Activated T-cell treated with anti-CD3 and anti-CD28 coated beads, Interleukin-2, amount 50 U/mL, for 4 hours (primary cell): ENCODE results near the gene SPATA7. TPM values are rescaled to one million over a fixed set of nuclear protein-coding genes. Genes with fewer than 3 reads are reported as not detected.
"Not testable (repeated sequence)": the region's sequence is repeated elsewhere in the genome, so short reads cannot be mapped to it uniquely, and the experiment has no call there.

ENCODE experiments used
- ATAC-seq, 2 donors: fragments of 200-7000 bp; cut with Tn5 transposase; one replicate each; pipeline ENCODE4 v1.10.0; 2021
- DNase-seq: peaks from one replicate; pipeline ENCODE4 v3.0.0-alpha.2; 2020
- H3K27me3 Mint-ChIP-seq: one replicate; pipeline ENCODE4 v1.8.0; 2021; ENCODE audit warnings: low read depth, mixed read lengths
- H3K36me3 Mint-ChIP-seq: one replicate; pipeline ENCODE4 v1.8.0; 2022; ENCODE audit warnings: mixed read lengths; ENCODE audit not compliant: insufficient read depth
- H3K4me1 Mint-ChIP-seq: one replicate; pipeline ENCODE4 v1.8.0; 2021; ENCODE audit warnings: low read depth, mixed read lengths
- H3K4me3 Mint-ChIP-seq: one replicate; pipeline ENCODE4 v1.8.0; 2021; ENCODE audit warnings: mild to moderate bottlenecking, moderate library complexity, mixed read lengths
- H3K9me3 Mint-ChIP-seq: one replicate; pipeline ENCODE4 v1.8.0; 2021; ENCODE audit warnings: mixed read lengths
- total RNA-seq, 3 donors: library from RNA; stranded (reverse); gene quantifications; one replicate each; pipeline ENCODE4 v1.2.1, GENCODE V29; 2021

SPATA7 gene
- total RNA-seq, 3 donors from 2014 or later = 0.76 to 1.3 (median 1.3) TPM

DNA sequence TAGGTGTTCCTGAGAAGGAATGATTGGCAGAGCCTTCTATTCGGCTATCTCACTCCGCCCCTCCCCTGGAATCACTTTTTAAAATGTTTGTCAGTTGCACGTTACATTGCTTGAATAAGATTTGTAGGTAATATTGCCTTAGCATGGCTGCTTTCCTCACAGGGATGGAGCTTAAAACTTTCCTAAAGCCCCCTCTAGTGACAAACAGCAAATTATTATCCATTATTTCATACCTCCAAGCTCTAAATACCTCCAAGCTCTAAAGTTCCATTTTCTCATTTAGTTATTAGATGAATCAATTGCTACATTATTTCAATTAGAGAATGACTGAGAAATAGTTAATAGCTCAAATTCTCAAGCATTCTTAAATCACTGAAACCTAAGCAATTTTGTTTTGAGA lies 5.1 kb upstream of the SPATA7 start:
- Mint-ChIP-seq H3K4me1 (peaks cover 10% of the 10 kb centered on the region), H3K36me3 (no peaks in the 10 kb centered on the region), H3K27me3 (peaks cover 2% of the 10 kb centered on the region), H3K4me3 (no peak overlapping the region), H3K9me3 (no peaks in the 10 kb centered on the region)
- no peak for DNase-seq
- ATAC-seq = no peak

DNA sequence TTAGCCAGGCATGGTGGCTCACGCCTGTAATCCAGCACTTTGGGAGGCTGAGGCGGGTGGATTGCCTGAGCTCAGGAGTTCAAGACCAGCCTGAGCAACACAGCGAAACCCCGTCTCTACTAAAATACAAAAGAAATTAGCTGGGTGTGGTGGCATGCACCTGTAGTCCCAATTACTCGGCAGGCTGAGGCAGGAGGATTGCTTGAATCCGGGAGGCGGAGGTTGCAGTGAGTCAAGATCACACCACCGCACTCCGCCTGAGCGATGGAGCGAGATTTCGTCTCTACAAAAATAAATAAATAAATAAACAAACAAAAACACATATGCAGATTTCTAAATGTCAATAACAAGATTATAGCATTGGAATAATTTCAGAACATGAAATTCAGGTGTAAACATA lies 3.8 kb upstream of the SPATA7 start:
- H3K9me3 Mint-ChIP-seq, H3K4me3 Mint-ChIP-seq, H3K27me3 Mint-ChIP-seq, DNase-seq, ATAC-seq, H3K36me3 Mint-ChIP-seq: not testable (repeated sequence)
- H3K4me1 Mint-ChIP-seq = peaks cover 18% of the 10 kb centered on the region

DNA sequence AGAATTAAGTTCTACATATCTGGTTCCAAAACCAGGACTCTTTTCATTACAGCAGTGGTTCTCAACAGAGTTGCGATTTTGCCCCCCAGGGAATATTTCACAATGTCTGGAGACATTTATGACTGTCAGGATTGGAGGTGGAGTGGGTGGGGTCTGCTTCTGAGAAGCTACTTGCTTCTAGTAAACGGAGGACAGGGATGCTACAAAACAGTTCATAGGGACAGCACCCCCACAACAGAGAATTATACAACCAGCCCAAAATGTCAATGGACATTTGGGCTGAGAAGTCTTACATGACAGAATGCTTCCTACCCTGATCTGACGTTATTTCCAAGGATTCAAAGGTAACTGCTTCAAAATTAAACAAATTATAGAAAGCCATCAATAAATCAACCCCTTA lies 739 bp upstream of the SPATA7 start:
- H3K4me1 Mint-ChIP-seq = peaks cover 18% of the 10 kb centered on the region
- no peaks in the 10 kb centered on the region for H3K36me3 Mint-ChIP-seq
- no peak for DNase-seq
- ATAC-seq = no peak
- H3K4me3 Mint-ChIP-seq = peak overlapping the region; percentile 94
- peaks cover under 1% of the 10 kb centered on the region for H3K27me3 Mint-ChIP-seq
- no peaks in the 10 kb centered on the region for H3K9me3 Mint-ChIP-seq

DNA sequence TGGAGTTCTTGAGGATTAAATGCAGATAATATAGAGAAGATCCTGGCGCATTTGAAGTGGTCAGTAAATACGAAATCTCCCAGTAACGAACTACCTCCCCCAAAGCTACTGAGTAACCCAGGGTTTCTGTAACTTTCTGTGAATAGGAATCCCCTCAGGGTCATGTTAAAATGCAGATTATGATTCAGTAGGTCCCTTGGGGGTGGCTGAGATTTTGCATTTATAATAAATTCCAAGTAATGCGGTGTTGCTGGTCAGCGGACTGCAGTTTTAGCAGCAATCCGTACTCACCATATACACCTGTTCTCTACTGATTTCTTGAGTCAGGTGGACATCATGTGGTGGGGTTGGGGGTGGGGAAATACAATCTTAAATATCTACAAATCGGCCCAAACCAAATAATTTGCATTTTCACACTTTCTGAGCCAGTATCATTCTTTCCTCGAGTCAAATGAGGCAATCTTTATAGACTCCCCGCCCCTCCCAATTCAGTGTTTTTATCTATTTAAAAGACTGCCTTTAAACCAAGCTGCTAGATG lies 868 bp downstream of the SPATA7 start:
- Mint-ChIP-seq H3K27me3 (no peaks in the 10 kb centered on the region), H3K4me3 (peak overlapping the region; percentile 94), H3K4me1 (peaks cover 18% of the 10 kb centered on the region), H3K9me3 (no peaks in the 10 kb centered on the region), H3K36me3 (no peaks in the 10 kb centered on the region)
- ATAC-seq (no peak), DNase-seq (no peak)

DNA sequence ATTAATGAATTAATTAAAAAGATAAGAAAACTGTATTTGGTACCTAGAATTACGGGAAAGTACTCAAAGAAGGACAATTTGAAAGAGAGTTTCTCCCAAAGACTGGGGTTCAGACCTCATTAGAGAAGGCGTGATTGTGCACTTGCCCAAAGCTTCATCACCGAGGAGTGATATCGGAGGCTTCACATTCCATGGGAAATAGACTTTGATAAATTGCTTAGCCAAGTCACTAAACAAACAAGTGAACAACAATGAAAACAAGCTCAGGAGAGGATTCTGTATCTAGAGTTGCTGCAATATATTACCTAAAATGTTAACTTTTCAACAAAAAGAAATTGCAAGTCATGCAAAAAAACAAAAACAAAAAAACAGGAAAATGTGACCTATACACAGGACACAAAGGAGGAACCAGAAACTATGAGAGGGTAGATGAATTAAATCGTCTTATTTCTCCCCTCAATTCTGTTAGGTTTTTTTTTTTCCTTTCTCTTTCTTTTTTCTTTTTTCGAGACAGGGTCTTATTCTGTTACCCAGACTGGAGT lies 3.4 kb downstream of the SPATA7 start:
- no peak overlapping the region for H3K4me3 Mint-ChIP-seq
- H3K9me3 Mint-ChIP-seq = no peaks in the 10 kb centered on the region
- no peak for ATAC-seq
- DNase-seq = no peak
- H3K27me3 Mint-ChIP-seq = no peaks in the 10 kb centered on the region
- H3K36me3 Mint-ChIP-seq = no peaks in the 10 kb centered on the region
- H3K4me1 Mint-ChIP-seq = peaks cover 18% of the 10 kb centered on the region

DNA sequence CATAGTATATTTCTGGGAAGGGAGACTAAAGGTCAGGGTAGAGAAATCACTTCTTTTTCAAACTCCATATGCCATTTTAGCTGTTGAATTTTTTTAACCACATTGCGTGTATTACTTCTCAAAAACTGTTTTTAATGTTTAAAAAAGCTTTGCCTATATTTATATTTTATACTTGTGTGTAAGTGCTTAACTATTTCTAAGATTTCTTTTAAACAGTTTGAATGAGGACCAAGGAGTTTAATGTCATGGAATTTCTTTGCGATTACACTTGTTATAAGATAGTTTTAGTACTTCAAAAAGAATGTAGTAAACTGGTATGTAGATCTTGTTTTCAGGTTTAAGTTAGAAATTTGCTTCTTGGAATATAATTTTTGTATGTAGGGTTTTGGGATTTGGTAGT lies 7.2 kb downstream of the SPATA7 start:
- Mint-ChIP-seq H3K4me3 (no peak overlapping the region), H3K4me1 (no peaks in the 10 kb centered on the region), H3K27me3 (no peaks in the 10 kb centered on the region), H3K36me3 (peaks cover 10% of the 10 kb centered on the region), H3K9me3 (no peaks in the 10 kb centered on the region)
- ATAC-seq (no peak), DNase-seq (no peak)

DNA sequence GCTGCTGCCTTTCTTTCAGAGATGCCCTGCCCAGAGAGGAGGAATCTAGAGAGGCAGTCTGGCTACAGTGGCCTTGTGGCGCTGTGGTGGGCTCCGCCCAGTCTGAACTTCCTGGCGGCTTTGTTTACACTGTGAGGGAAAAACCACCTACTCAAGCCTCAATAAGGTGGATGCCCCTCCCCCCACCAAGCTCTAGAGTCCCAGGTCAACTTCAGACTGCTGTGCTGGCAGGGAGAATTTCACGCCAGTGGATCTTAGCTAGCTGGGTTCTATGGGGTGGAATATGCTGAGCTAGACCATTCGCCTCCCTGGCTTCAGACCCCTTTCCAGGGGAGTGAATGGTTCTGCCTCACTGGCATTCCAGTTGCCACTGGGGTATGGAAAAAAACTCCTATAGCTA lies 25.6 kb downstream of the SPATA7 start:
- no peaks in the 10 kb centered on the region for H3K27me3 Mint-ChIP-seq
- H3K4me3 Mint-ChIP-seq = no peak overlapping the region
- ATAC-seq (no peak), DNase-seq (no peak)
- H3K36me3 Mint-ChIP-seq = peaks cover 38% of the 10 kb centered on the region
- H3K9me3 Mint-ChIP-seq = peaks cover 50% of the 10 kb centered on the region
- H3K4me1 Mint-ChIP-seq = peaks cover 4% of the 10 kb centered on the region

DNA sequence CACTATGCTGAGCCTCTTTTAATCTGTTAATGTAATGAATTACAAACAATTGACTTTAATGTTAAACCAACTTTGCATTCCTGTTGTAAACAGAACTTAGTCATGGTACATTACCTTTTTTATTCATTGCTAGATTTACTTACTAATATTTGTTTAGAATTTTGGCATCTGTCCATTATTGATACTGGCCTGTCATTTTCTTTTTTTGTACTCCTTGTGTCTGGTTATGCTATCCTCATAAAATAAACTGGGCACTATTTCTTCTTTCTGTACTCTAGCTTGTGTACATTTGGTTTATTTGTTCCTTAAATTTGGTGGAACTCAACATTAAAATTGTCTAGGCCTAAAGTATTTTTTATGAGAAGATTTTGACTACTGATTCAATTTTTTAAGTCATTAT lies 32.1 kb downstream of the SPATA7 start:
- H3K27me3 Mint-ChIP-seq = no peaks in the 10 kb centered on the region
- H3K4me3 Mint-ChIP-seq = no peak overlapping the region
- ATAC-seq = no peak
- no peak for DNase-seq
- no peaks in the 10 kb centered on the region for H3K4me1 Mint-ChIP-seq
- H3K9me3 Mint-ChIP-seq = peaks cover 38% of the 10 kb centered on the region
- peaks cover 43% of the 10 kb centered on the region for H3K36me3 Mint-ChIP-seq

DNA sequence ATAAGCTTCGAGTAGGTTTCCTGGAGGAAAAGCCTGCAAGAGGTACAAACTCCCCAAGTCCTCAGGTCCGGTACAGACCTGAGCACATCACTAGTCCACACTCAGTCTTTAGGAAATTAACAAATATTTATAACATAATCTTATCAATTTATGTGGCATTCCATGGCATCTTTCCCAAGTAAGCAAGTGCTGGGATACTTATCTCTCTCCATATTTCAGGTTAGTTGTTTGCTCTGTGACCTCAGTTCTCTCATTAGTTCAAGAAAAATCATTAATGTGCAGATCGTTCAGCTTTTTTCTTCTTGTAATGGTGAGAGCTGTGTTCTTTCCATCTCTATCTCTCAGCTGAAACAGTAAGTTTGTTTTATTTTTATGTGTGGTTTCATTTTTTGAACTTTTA lies 34.7 kb downstream of the SPATA7 start:
- Mint-ChIP-seq H3K36me3 (peaks cover 23% of the 10 kb centered on the region), H3K9me3 (peaks cover 14% of the 10 kb centered on the region), H3K4me1 (no peaks in the 10 kb centered on the region), H3K27me3 (no peaks in the 10 kb centered on the region), H3K4me3 (no peak overlapping the region)
- ATAC-seq (no peak), DNase-seq (no peak)

DNA sequence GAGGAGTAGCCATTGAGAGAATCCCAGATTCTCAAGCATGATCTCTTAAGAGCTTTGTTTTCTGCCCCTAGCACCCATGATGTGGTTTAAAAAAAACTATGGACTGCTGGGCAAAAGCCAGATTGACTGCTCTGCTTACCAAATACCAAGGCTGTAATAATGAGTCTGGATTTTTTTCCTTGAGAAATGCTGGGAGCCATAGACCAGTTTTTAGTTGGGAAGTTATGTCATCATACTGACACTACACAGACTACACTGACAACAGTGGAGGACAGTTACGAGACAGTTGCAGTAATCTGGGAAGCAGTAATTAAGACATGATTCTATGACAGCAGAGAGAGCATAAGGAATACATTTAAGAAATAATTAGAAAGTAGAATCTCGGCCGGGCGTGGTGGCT lies 35.8 kb downstream of the SPATA7 start:
- peaks cover 8% of the 10 kb centered on the region for H3K9me3 Mint-ChIP-seq
- H3K4me1 Mint-ChIP-seq = no peaks in the 10 kb centered on the region
- H3K4me3 Mint-ChIP-seq = no peak overlapping the region
- no peak for ATAC-seq
- no peak for DNase-seq
- no peaks in the 10 kb centered on the region for H3K27me3 Mint-ChIP-seq
- H3K36me3 Mint-ChIP-seq = peaks cover 17% of the 10 kb centered on the region

DNA sequence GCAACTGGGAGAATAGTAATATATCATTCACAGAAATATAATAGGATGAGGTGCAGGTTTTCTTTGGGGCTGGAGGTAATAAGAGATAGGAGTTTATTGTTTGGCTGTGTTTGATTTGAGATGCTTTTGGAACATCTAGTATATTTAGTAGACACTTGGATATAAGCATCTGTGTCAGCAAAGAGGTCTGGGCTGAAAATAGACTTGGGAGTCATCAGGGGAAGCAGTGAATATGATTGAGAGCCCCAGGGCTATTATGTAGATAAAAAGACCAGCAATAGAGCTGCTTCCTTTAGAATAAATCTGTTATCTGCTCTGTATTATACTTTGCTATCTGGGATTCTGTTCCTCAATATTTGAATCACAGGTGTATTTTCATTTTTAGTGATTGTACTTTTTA lies 36.6 kb downstream of the SPATA7 start:
- no peak for ATAC-seq
- H3K27me3 Mint-ChIP-seq = no peaks in the 10 kb centered on the region
- no peak for DNase-seq
- peaks cover 8% of the 10 kb centered on the region for H3K9me3 Mint-ChIP-seq
- H3K4me3 Mint-ChIP-seq = no peak overlapping the region
- no peaks in the 10 kb centered on the region for H3K4me1 Mint-ChIP-seq
- H3K36me3 Mint-ChIP-seq = peaks cover 17% of the 10 kb centered on the region

DNA sequence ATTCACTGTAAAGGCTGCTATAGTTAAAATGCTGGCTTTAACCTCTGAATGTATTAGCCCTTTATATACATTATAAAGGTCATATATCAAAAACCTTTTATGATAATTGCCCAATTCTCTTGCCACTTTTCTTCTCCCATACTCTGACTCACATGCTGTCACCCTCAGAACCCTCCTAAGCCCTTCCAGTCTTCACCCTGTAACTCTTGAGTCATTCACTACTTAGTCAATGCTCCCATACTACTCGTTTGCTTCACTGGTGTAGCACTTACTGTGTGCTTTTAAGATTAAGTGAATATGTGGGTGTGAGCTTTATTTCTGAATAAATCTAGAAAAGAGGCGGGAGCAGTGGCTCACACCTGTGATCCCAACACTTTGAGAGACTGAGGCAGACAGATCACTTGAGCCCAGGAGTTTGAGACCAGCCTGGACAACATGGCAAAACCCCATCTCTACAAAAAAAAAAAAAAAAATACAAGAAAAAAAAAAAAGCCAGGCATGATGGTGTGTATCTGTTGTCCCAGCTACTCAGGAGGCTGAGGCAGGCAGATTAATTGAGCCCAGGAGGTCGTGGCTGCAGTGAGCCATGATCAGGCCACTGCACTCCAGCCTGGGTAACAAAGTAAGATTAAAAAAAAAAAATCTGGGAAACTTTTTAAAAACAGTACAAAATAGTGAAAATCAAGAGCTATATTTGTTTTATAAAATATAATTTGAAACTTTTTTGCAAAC lies 37.6 kb downstream of the SPATA7 start:
- H3K36me3 Mint-ChIP-seq = peaks cover 8% of the 10 kb centered on the region
- H3K27me3 Mint-ChIP-seq = no peaks in the 10 kb centered on the region
- DNase-seq (no peak), ATAC-seq (peak; percentile 99 to 100)
- no peaks in the 10 kb centered on the region for H3K4me1 Mint-ChIP-seq
- no peak overlapping the region for H3K4me3 Mint-ChIP-seq
- H3K9me3 Mint-ChIP-seq = peaks cover under 1% of the 10 kb centered on the region

DNA sequence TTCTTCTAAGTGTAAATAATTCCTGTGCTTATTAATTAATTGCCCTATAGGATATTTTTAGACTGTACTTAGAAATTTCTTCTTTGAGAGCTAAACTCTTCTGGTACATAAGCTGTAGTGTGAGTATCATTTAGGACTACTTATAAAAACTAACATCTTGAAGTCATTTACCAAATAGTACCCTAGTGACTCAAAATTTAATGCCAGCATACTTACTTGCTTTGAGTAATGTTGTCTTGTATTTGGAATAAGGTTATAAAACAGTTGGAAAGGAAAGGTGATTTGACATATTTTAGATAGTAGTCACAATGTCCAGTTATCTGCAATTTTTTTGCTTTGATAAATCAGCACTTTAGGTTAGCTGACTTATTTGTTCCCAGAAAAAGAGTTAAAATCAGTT lies 39.1 kb downstream of the SPATA7 start:
- H3K4me3 Mint-ChIP-seq = no peak overlapping the region

DNA sequence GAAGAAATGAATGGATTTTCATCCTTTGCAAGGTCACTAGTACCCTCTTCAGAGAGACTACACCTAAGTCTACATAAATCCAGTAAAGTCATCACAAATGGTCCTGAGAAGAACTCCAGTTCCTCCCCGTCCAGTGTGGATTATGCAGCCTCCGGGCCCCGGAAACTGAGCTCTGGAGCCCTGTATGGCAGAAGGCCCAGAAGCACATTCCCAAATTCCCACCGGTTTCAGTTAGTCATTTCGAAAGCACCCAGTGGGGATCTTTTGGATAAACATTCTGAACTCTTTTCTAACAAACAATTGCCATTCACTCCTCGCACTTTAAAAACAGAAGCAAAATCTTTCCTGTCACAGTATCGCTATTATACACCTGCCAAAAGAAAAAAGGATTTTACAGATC lies 40.8 kb downstream of the SPATA7 start:
- Mint-ChIP-seq H3K4me1 (no peaks in the 10 kb centered on the region), H3K36me3 (peaks cover 2% of the 10 kb centered on the region), H3K4me3 (no peak overlapping the region), H3K9me3 (no peaks in the 10 kb centered on the region), H3K27me3 (no peaks in the 10 kb centered on the region)
- ATAC-seq (no peak), DNase-seq (no peak)

More for the DNA sequence above, 39.1 kb downstream of the SPATA7 start:
- ATAC-seq (no peak), DNase-seq (no peak)
- Mint-ChIP-seq H3K9me3 (no peaks in the 10 kb centered on the region), H3K36me3 (peaks cover 8% of the 10 kb centered on the region), H3K4me1 (no peaks in the 10 kb centered on the region), H3K27me3 (no peaks in the 10 kb centered on the region)

DNA sequence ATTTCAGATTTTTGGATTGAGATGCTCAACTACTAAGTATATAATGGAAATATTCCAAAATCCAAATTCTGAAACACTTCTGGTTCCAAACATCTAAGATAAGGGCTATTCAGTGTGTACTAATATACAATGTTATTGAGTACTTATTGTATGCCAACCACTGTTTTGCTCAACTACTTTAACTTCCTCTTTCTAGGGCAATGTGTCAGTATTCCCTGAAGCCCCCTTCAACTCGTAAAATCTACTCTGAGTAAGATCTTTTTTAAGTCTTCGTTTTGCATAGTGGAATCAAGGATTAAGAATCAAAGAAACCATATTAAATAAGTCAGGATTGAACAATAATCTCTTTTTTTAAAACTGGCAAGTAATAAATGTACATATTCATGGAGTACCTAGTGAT lies 45.5 kb downstream of the SPATA7 start:
- no peak overlapping the region for H3K4me3 Mint-ChIP-seq
- H3K4me1 Mint-ChIP-seq = no peaks in the 10 kb centered on the region
- DNase-seq (no peak), ATAC-seq (no peak)
- no peaks in the 10 kb centered on the region for H3K27me3 Mint-ChIP-seq
- no peaks in the 10 kb centered on the region for H3K9me3 Mint-ChIP-seq
- H3K36me3 Mint-ChIP-seq = peaks cover 8% of the 10 kb centered on the region
